ENCODE measurements around the gene VSTM5. TPM values are rescaled to one million over a fixed set of nuclear protein-coding genes. Genes with fewer than 3 reads are reported as not detected.
A peak's percentile ranks its signal among the peaks of the same experiment; 100 is the strongest.

VSTM5 gene
- total RNA-seq, 1 experiment from 2014 or later: not detected

DNA sequence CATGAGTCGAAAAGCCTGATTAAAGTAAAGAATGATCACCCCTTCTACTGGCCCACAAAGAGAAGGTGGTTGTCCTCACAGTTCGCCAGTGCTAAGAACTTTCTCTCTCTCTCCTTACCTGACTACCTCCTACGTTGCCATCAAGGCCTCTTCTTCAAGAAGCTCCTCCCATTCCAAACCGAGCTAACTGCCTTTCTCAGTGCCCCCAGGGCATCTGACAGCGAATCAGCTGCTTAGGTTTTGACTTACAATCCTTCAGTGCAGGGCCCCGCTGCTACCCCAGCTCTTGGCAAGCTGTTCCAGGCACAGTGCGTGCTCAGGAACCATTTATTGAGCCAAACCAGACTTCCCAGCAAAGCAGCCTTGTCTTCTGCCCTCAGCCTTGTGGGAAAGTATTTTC is 5.8 kb downstream of the VSTM5 start:
- Histone ChIP-seq H4K20me1 (ENCODE audit: control insufficient read depth, insufficient read depth, insufficient read length) (no peaks in the 10 kb centered on the region), H3K4ac (ENCODE audit: low read depth, low read length) (no peak overlapping the region), H3K9ac (ENCODE audit: extremely low read depth, insufficient read length, low read length) (no peak overlapping the region), H3T11ph (ENCODE audit: low read length) (no peak overlapping the region), H2AK5ac (ENCODE audit: insufficient read length, low read length) (no peak overlapping the region), H3K27ac (ENCODE audit: insufficient read length, low read depth, low read length) (no peak overlapping the region), H3K23me2 (ENCODE audit: insufficient read length, low read depth, low read length, poor library complexity, severe bottlenecking) (peaks cover under 1% of the 10 kb centered on the region), H3K79me2 (ENCODE audit: insufficient read depth, low read length) (no peaks in the 10 kb centered on the region), H3K18ac (ENCODE audit: insufficient read length, low read depth, low read length) (no peak overlapping the region), H3K9me3 (ENCODE audit: control insufficient read depth, low read depth, low read length) (no peaks in the 10 kb centered on the region), H2AFZ (ENCODE audit: low read length) (no peak overlapping the region), H3K79me1 (ENCODE audit: insufficient read depth, low read depth, low read length, poor library complexity, severe bottlenecking) (no peaks in the 10 kb centered on the region), H3K14ac (ENCODE audit: insufficient read depth, low read length) (no peak overlapping the region), H4K5ac (ENCODE audit: insufficient read length, low read depth, low read length) (no peak overlapping the region), H2BK15ac (ENCODE audit: low read depth, low read length) (no peak overlapping the region), H4K8ac (replicated peaks; ENCODE audit: insufficient read length, low read depth, low read length) (no peak overlapping the region), H3K4me1 (ENCODE audit: insufficient read depth, low read length) (no peaks in the 10 kb centered on the region), H4K91ac (ENCODE audit: insufficient read length, low read depth, low read length) (no peak overlapping the region), H3K27me3 (ENCODE audit: insufficient read depth, low read length) (no peaks in the 10 kb centered on the region), H3K4me2 (ENCODE audit: insufficient read depth, insufficient read length, low read length) (no peak overlapping the region), H3K56ac (ENCODE audit: insufficient read length, low read depth, low read length) (no peak overlapping the region), H2BK20ac (ENCODE audit: low read depth, low read length, poor library complexity, severe bottlenecking) (no peak overlapping the region), H2BK12ac (ENCODE audit: insufficient read length, low read depth, low read length) (no peak overlapping the region), H2BK120ac (ENCODE audit: low read depth, low read length, poor library complexity, severe bottlenecking) (no peak overlapping the region), H2BK5ac (ENCODE audit: insufficient read length, low read length) (no peak overlapping the region), H3K23ac (ENCODE audit: insufficient read length, low read depth, low read length) (no peak overlapping the region)
- Mint-ChIP-seq H3K9me3 (no peaks in the 10 kb centered on the region), H3K4me1 (peaks cover 0 to 7% of the 10 kb centered on the region in 2 experiments; a peak in 2 of 4 replicates), H3K27ac (no peak overlapping the region), H3K36me3 (ENCODE audit: insufficient read depth in 1 of 3, low read depth in 3 of 3) (no peaks in the 10 kb centered on the region), H3K4me3 (no peak overlapping the region), H3K27me3 (ENCODE audit: low read depth) (no peaks in the 10 kb centered on the region; the same call in 1 of the 2 replicates)
- TF ChIP-seq CTCF (conservative IDR thresholded peaks at IDR 0.05): no peak
- peak; percentile 49 for DNase-seq
- no CpG with 5 or more reads among the region's 7 CpGs for WGBS (ENCODE audit: extremely low coverage, insufficient read length, low lambda C conversion rate)
